Liver (tissue), 9 donors: ENCODE results near the gene SEZ6L2. TPM values are rescaled to one million over a fixed set of nuclear protein-coding genes. Genes with fewer than 3 reads are reported as not detected.
"Not testable (repeated sequence)": the region's sequence is repeated elsewhere in the genome, so short reads cannot be mapped to it uniquely, and the experiment has no call there.

Experiments used
- DNase-seq: peaks from one replicate; pipeline ENCODE4 v3.0.0-alpha.2; 2017; ENCODE audit warnings: low spot score
- H3K27ac ChIP-seq, 2 donors: one replicate each; pipeline ENCODE4 v1.7.0; 2013; ENCODE audit warnings: inconsistent platforms in 2 of 2, low read length in 2 of 2, control low read depth in 1 of 2, low read depth in 1 of 2, mild to moderate bottlenecking in 1 of 2
- H3K27me3 ChIP-seq, 4 donors: one replicate each; pipeline versions ENCODE4 v1.6.1 to v1.7.0; 2013; ENCODE audit warnings: low read length in 3 of 4, inconsistent platforms in 1 of 4, mild to moderate bottlenecking in 1 of 4, moderate library complexity in 1 of 4; ENCODE audit not compliant: control insufficient read depth in 4 of 4, insufficient read depth in 4 of 4
- H3K36me3 ChIP-seq, 4 donors: one replicate each; pipeline versions ENCODE4 v1.6.1 to v1.7.0; 2013; ENCODE audit warnings: low read length in 3 of 4, mild to moderate bottlenecking in 3 of 4, low read depth in 1 of 4, moderate library complexity in 1 of 4; ENCODE audit not compliant: control insufficient read depth in 4 of 4, insufficient read depth in 3 of 4
- H3K4me1 ChIP-seq, 4 donors: one replicate each; pipeline versions ENCODE4 v1.6.1 to v1.7.0; 2013; ENCODE audit warnings: low read length in 3 of 4, mild to moderate bottlenecking in 3 of 4, moderate library complexity in 1 of 4; ENCODE audit not compliant: control insufficient read depth in 4 of 4, insufficient read depth in 4 of 4
- H3K4me3 ChIP-seq, 3 donors: one replicate each; pipeline versions ENCODE4 v1.6.1 to v1.7.0; 2013; ENCODE audit warnings: low read length in 3 of 3, control low read depth in 1 of 3, low read depth in 1 of 3, mild to moderate bottlenecking in 1 of 3
- H3K9ac ChIP-seq, 2 donors: one replicate each; pipeline ENCODE4 v1.7.0; 2013; ENCODE audit warnings: low read length in 2 of 2, mild to moderate bottlenecking in 2 of 2, moderate library complexity in 2 of 2, control low read depth in 1 of 2, low read depth in 1 of 2
- H3K9me3 ChIP-seq, 4 donors: one replicate each; pipeline versions ENCODE4 v1.6.1 to v1.7.0; 2013; ENCODE audit warnings: low read length in 3 of 4; ENCODE audit not compliant: control insufficient read depth in 4 of 4
- FOXA2 ChIP-seq: IDR thresholded peaks from 2 replicates; pipeline ENCODE4 v1.6.1; 2016; ENCODE audit warnings: antibody characterized with exemption
- HNF4G ChIP-seq: IDR thresholded peaks from 2 replicates; pipeline ENCODE4 v1.6.1; 2016; ENCODE audit warnings: antibody characterized with exemption
- JUND ChIP-seq, 2 donors: IDR thresholded peaks; 2 replicates each; pipeline ENCODE4 v1.6.1; 2016; ENCODE audit warnings: antibody characterized with exemption in 2 of 2
- MAX ChIP-seq: IDR thresholded peaks from 2 replicates; pipeline ENCODE4 v1.6.1; 2016; ENCODE audit warnings: antibody characterized with exemption
- RAD21 ChIP-seq, 2 donors: IDR thresholded peaks; 2 replicates each; pipeline ENCODE4 v1.6.1; 2016; ENCODE audit warnings: antibody characterized with exemption in 2 of 2, mild to moderate bottlenecking in 2 of 2
- RXRA ChIP-seq, 2 donors: IDR thresholded peaks; 2 replicates each; pipeline ENCODE4 v1.6.1; 2017 to 2018; ENCODE audit warnings: antibody characterized with exemption in 2 of 2, mild to moderate bottlenecking in 1 of 2
- SP1 ChIP-seq: IDR thresholded peaks from 2 replicates; pipeline ENCODE4 v1.6.1; 2018; ENCODE audit warnings: antibody characterized with exemption, mild to moderate bottlenecking
- TAF1 ChIP-seq: conservative IDR thresholded peaks from 2 replicates; pipeline ENCODE4 v1.6.1; 2016; ENCODE audit warnings: antibody characterized with exemption, mild to moderate bottlenecking
- YY1 ChIP-seq: IDR thresholded peaks from 2 replicates; pipeline ENCODE4 v1.6.1; 2016; ENCODE audit warnings: antibody characterized with exemption, mild to moderate bottlenecking
- WGBS: extraction: QIAGEN DNeasy Blood & Tissue Kit; methylation state at CpG from one replicate; pipeline ENCODE4 v1.1.7; 2013; 5-methylcytosine and 5-hydroxymethylcytosine counted together
- polyA plus RNA-seq, 2 donors: library from polyadenylated mRNA; stranded (reverse) in 1 of 2; unstranded in 1 of 2; fragments of 200-250 nt in 1 of 2; fragments of >200 nt in 1 of 2; fragmentation: Nextera tagmentation in 1 of 2; extraction: Ambion mirVana in 1 of 2; gene quantifications; one replicate each; pipeline versions ENCODE4 v1.2.1 to v1.2.3, GENCODE V29; 2013 to 2015
- total RNA-seq, 2 donors: library from RNA; depleted of rRNA; stranded (reverse); fragments of >200 nt; gene quantifications; one replicate each; pipeline ENCODE4 v1.2.3, GENCODE V29; 2014
- TF ChIP-seq, protein P1 (sequence below): IDR thresholded peaks from 2 replicates; pipeline ENCODE4 v1.6.1; 2016; ENCODE audit warnings: antibody characterized with exemption
- donor health status: healthy.
- donor health status: healthy.
- donor health status: healthy.
- donor health status: healthy.
- donor health status: healthy.

Gene SEZ6L2
- total and polyA plus RNA-seq, 4 donors = 0.24 to 0.37 (median 0.30) TPM

DNA sequence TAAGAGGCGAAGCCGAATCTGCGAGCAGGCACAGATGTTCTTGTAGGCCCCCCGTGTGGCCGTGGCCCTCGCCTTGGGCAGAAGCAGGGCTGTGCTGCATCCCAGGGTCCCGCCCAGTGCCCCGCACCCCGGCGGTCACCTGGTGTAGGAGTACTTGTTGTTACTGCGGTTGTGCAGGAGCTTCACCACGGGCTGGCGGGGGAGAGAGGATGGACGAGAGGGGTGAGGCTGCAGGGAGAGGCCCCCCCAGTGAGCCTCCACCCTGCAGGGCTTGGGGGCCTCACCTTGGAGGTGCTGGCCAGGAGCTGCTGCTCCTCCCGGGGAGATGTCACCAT, 12.3 kb upstream of the SEZ6L2 start (continued):
- TF ChIP-seq, protein P1, sequence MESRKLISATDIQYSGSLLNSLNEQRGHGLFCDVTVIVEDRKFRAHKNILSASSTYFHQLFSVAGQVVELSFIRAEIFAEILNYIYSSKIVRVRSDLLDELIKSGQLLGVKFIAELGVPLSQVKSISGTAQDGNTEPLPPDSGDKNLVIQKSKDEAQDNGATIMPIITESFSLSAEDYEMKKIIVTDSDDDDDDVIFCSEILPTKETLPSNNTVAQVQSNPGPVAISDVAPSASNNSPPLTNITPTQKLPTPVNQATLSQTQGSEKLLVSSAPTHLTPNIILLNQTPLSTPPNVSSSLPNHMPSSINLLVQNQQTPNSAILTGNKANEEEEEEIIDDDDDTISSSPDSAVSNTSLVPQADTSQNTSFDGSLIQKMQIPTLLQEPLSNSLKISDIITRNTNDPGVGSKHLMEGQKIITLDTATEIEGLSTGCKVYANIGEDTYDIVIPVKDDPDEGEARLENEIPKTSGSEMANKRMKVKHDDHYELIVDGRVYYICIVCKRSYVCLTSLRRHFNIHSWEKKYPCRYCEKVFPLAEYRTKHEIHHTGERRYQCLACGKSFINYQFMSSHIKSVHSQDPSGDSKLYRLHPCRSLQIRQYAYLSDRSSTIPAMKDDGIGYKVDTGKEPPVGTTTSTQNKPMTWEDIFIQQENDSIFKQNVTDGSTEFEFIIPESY = no peak
- TF ChIP-seq FOXA2 (no peak), RAD21 (IDR thresholded peaks at IDR 0.05) (no peak), SP1 (no peak), JUND (IDR thresholded peaks at IDR 0.05) (no peak)

DNA sequence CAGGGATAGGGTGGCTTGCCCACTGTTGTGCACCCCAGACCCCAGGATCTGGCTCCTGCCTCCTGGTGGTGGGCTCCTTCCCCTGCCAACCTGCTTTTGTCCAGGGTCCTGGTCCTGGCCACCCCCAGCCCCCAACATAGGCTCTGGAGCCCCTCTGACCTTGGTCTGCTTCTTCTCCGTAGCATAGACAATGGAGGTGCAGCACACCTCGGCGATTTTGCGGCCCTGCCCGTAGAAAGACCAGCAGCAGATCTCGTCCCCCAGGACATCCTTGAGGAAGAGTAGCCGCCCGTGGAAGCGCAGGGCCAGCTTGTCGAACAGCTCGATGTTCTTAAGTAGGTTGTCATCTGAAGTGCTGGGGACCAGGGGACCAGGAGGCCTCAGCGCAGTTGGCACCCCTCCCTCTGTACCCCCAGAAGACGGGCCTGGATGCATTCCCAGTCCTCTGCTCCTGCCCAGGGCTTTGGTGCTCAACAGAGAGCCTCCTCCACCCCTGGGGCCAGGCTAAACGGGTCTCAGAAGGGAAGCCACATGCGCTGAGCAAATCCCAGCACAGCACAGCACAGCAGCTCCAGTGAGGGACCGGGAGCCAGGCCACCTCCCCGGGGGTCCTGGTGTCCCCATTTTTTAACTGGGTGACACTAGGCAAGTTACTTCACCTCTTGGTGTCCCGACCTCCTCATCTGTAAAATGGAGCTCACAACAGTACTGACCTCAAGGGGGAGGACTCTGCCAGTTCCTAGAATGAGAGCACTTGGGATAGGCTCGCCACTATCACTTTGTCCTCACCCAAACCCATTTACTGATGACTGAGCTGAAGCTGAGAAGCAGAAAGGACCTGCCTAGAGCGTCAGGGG, 11.7 kb upstream of the SEZ6L2 start:
- H3K27ac ChIP-seq = no peak overlapping the region
- no peaks in the 10 kb centered on the region for H3K9me3 ChIP-seq
- no peak overlapping the region for H3K9ac ChIP-seq
- H3K4me3 ChIP-seq = no peak overlapping the region
- H3K4me1 ChIP-seq = no peaks in the 10 kb centered on the region
- H3K36me3 ChIP-seq = peaks cover 0 to 5% (median 3%) of the 10 kb centered on the region in 4 donors
- H3K27me3 ChIP-seq = no peaks in the 10 kb centered on the region
- no peak for DNase-seq
- no peak for TF ChIP-seq YY1
- WGBS = 92% methylated on average over 20 of the region's 20 CpGs

GRCh38 chr16:29909851-29910250, 10.5 kb upstream of the SEZ6L2 start:
- WGBS = 95% methylated on average over 6 of the region's 6 CpGs
- not testable (repeated sequence) for H3K36me3 ChIP-seq

GRCh38 chr16:29909391-29909790, 10.0 kb upstream of the SEZ6L2 start:
- H3K9me3 ChIP-seq = no peaks in the 10 kb centered on the region
- H3K36me3 ChIP-seq = peaks cover 0 to 4% (median 3%) of the 10 kb centered on the region in 4 donors
- TF ChIP-seq HNF4G (no peak), JUND (IDR thresholded peaks at IDR 0.05) (no peak), RXRA (IDR thresholded peaks at IDR 0.05) (no peak), MAX (no peak), YY1 (no peak), TAF1 (no peak), SP1 (no peak), RAD21 (IDR thresholded peaks at IDR 0.05) (no peak)
- no peak for DNase-seq
- H3K4me3 ChIP-seq = no peak overlapping the region
- no peaks in the 10 kb centered on the region for H3K4me1 ChIP-seq
- 87% methylated on average over 2 of the region's 2 CpGs for WGBS
- H3K27ac ChIP-seq = no peak overlapping the region
- H3K27me3 ChIP-seq = no peaks in the 10 kb centered on the region
- no peak overlapping the region for H3K9ac ChIP-seq

More at GRCh38 chr16:29909851-29910250, 10.5 kb upstream of the SEZ6L2 start:
- not testable (repeated sequence) for H3K27me3 ChIP-seq, H3K4me1 ChIP-seq, H3K9ac ChIP-seq, DNase-seq, H3K9me3 ChIP-seq, H3K4me3 ChIP-seq, H3K27ac ChIP-seq
